HG03060 (cell line): Measurements from ENCODE around the gene RAVER2.

Source experiments
- ATAC-seq: cut with Tn5 transposase; IDR thresholded peaks from one replicate; pipeline ENCODE4 v1.9.1; 2021; ENCODE audit warnings: low read depth, moderate number of reproducible peaks; ENCODE audit not compliant: unreplicated experiment

Gene RAVER2

DNA sequence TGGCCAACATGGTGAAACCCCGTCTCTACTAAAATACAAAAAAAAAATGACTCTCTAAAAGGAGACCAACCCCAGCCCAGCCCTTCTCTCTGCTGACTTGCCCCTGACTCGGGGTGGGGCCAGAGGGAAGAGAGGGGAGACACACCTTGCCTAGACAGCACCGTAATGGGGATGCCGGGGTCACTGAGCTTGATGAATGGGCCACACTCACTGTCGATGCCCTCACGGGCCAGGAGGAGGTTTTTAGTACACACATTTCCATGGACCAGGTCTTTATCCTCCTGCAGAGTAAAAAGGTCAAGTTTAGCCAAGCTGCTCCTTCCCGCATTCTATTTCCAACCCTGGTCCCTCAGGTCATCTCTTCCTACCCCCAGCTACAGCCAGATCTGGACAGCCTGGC is 99.7 kb downstream of the RAVER2 start:
- ATAC-seq: no peak

DNA sequence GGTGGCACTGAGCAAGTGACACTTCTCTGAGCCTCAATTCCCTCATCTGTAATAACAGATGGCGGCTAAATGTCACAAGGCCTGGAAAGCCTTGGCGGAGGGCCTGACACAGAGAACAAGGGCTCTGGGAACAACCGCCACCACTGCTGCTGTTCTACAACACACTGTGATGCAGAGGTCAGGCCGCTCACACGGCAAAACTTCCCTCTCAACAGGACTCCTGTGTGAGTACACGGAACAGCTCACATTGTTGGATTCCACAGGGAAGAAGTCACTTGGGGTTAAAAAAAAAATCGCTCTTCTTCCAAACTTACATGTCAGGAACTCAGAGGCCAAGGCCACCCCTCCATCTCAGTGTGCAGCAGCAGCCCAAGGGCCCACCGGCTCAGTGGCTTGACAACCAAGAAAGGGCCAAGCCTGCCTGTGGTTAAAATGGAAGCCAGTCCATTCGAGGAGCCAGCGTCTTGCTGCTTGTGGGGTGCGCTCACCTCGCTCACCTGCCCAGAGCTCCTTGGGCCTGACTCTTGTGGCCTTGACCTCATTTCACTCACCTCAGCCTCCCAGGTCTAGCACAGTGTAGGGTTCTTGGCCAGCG is 101.1 kb downstream of the RAVER2 start:
- no peak for ATAC-seq

- ATAC-seq: no peak
Observed at GRCh38 chr1:64846573-64847430, 101.9 kb downstream of the RAVER2 start.

- ATAC-seq: no peak
Observed at GRCh38 chr1:64847666-64848065, 102.8 kb downstream of the RAVER2 start.

DNA sequence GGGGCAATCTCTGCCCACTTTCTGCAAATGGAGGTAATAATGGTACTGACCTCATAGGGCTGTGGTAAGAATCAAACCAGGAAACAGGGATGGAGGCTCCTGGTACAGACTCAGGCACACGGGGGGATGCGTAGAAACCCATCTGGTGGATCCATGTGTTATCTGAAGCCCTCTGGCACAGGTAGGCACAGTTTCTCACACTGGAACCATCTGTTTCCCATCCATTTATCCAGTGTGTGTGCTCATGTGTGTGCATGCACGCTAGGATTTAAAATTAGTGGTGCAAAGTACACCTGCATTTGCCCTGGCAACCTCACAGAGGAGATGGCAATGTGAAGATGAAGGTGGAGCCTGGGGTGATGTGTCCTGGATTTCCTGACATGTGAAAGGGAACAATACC is 103.3 kb downstream of the RAVER2 start:
- no peak for ATAC-seq

DNA sequence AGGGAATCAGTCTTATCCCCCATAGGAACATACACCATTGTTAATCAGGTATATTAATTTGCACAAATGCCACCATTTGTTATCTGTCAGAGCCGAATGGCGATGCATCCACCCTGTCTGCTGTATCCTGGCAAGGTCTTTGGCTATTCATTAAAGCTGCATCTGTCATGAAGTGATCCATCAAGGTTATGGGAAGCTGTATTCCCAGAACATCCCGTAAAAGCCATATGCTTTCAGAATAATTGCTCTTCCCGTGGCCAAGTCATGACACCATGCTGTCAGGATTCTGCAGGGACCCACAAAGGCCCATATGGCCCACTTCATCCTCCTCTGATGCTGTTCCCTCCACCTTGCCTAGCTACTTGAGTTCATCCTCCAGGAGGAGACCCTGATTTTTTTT is 103.9 kb downstream of the RAVER2 start:
- ATAC-seq: no peak

DNA sequence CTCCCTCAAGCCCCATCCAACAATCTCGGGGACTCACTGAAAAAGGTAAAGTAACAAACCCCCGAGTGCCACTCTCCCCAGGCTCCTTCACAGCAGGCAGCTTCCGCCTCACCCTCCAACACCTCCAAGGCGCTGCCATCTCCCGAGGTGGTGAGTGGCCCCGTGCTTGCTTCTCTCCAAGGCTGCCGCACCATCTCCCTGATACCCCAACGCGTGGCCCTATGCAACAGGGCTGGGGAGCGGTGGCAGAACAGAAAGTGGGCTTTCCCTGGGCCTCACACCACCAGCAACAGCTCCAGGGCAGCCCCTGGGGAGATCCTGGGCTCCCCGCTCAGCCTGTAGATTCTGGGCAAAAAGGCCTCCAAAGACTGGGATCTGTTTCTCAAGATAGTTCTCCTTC is 105.1 kb downstream of the RAVER2 start:
- ATAC-seq: no peak

GRCh38 chr1:64850846-64851245 is 106.0 kb downstream of the RAVER2 start:
- no peak for ATAC-seq

DNA sequence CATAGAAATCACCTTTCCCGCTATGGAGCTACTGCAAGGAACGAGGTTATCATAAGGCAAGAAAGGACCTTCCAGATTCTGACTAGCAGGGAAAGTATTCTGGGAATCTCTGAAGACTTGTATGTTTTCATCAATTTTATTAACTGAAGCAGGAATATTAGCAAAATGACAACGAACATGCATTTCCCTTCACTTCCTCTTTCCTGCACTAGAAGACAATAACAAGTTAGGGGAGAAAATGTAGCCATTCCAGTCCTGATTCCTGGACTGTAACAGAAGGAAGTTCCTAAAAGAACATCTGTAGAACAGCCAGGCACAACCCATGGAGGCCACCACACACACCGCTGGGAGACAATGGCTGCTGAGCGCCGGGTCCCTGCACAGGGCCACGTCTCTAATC is 106.8 kb downstream of the RAVER2 start:
- no peak for ATAC-seq

- no peak for ATAC-seq
Observed at GRCh38 chr1:64854674-64855073, 109.8 kb downstream of the RAVER2 start.

GRCh38 chr1:64855557-64855956 is 110.7 kb downstream of the RAVER2 start:
- ATAC-seq: no peak

- no peak for ATAC-seq
Observed at GRCh38 chr1:64856553-64856952, 111.7 kb downstream of the RAVER2 start.

DNA sequence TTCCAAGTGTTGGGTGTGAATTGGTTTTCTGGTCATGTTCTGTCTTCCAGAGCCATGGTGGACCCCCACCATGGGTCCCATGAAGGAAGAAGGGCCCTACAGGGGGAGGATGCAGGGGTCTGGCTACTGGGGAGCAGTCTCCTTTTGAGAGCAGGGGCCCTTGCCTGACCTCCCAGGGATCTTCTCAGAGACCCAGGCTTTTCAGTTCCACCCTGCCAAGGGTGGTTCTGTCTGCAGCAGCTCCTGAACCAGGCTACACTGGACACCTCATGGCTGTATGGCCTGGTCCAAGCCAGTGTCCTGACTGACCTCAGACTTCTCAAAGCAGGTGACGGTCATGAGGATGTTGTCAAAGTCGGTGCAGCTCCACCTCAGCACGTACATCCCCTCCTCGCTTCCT is 112.5 kb downstream of the RAVER2 start:
- ATAC-seq: no peak

DNA sequence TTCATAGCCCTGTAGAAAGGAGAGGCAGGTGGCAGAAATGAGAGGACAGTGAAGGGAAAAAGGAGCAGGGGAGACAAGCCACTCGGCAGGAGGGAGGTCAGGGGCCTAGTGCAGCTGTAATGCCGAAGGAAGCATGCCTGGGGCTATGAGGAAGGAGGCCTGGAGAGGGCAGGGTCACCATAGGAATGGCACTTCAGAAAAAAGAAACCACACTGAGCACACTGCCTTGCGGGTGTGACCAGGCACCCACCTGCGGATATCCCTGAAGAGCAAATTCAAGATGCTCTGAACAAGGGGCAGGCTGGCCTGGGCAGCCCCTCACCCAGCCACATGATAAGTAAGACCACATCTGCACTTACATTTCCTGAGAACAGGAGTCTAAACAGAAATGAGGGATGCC is 116.7 kb downstream of the RAVER2 start:
- no peak for ATAC-seq

- peak; percentile 100 for ATAC-seq
Observed at GRCh38 chr1:64864018-64864940, 119.4 kb downstream of the RAVER2 start.

- ATAC-seq: no peak
Observed at GRCh38 chr1:64865105-64865757, 120.4 kb downstream of the RAVER2 start.

GRCh38 chr1:64866689-64867088 is 121.8 kb downstream of the RAVER2 start:
- ATAC-seq: no peak

- no peak for ATAC-seq
Observed at GRCh38 chr1:64867266-64867665, 122.4 kb downstream of the RAVER2 start.

DNA sequence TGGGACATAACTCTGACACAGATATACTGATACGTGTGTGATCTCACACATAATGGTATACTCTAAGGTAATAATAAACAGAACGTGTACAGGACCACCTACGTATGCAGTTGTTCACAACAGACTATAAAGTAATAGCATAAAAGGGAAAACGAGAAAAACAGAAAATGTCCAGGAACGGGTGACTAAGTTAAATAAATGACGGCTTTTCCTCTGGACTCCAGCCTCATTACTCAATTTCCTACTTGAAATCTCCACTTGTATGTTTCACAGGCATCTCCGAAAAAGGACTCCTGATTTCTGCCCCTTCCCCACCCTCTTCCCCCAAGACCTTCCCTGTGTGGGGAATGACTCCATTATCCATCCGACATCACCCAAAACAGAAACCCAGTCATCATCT is 126.4 kb downstream of the RAVER2 start:
- no peak for ATAC-seq

GRCh38 chr1:64872067-64872466 is 127.2 kb downstream of the RAVER2 start:
- no peak for ATAC-seq

- ATAC-seq: no peak
Observed at GRCh38 chr1:64873576-64873975, 128.7 kb downstream of the RAVER2 start.
